Fibroblast of gingiva (primary cell): ENCODE results near the gene PKIB.
A peak's percentile ranks its signal among the peaks of the same experiment; 100 is the strongest.
"Not testable (repeated sequence)": the region's sequence is repeated elsewhere in the genome, so short reads cannot be mapped to it uniquely, and the experiment has no call there.

Experiments used
- DNase-seq: peaks from one replicate; pipeline ENCODE4 v3.0.0-alpha.2; 2011; ENCODE audit warnings: low read depth

PKIB gene

DNA sequence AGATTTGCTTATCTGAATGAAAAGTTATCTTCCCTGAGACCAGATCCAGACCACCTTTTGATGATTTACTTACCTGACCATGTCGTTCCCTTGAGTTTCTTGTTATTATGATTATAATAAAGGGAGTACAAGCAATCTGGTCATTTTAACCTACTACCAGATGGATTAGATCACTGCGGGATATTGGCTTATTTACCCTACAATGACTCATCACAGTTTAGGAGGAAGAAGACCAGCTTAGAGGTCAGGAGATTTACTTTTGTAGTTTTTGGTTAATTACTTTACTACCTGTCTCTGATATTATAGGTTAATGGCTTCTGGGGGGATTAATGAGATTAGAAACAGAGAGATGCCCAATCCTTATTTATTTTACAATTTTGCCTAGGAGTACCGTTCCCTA lies 10.7 kb downstream of the PKIB start:
- DNase-seq: no peak

DNA sequence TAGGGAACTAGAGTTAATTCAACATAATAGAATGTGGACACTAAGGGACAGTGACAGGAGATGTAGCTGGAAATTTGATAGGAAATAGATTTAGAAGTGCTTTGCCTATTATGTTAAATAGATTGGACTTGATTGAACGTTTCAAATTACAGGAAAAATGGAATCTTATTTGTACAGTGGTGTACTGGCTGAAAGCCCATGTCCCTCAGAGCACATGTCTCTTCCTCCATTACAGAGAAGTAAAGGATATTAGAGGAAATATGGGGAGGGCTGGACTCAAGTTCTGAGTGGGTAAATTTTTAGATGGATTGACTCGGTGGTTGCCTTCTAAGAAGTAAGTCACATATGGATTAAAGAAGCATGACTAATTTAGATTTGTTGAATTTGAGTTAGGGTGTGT lies 11.4 kb downstream of the PKIB start:
- DNase-seq: no peak

DNA sequence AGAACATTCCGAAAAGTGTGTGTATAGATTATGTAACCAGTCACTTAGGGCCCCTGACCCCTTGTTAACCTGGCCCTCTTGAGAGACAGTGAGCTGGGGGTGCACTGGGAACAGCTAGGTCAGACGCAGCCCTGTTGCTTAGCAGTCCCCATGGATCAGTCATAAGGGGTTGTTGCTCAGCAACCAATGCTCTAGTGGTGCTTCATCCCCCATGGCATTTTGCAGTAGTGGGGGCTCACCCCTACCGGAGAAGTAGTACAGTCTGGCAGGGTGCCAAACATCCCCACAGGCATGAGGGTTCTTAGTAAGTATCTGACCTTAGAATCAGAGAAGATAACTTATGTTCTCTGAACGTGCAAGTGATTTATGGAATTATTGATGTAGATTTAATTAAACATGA lies 12.3 kb downstream of the PKIB start:
- DNase-seq: no peak

GRCh38 chr6:122623279-122623678 lies 13.1 kb downstream of the PKIB start:
- DNase-seq: no peak

- DNase-seq: no peak
These were observed 14.6 kb downstream of the PKIB start for GRCh38 chr6:122624853-122625252.

DNA sequence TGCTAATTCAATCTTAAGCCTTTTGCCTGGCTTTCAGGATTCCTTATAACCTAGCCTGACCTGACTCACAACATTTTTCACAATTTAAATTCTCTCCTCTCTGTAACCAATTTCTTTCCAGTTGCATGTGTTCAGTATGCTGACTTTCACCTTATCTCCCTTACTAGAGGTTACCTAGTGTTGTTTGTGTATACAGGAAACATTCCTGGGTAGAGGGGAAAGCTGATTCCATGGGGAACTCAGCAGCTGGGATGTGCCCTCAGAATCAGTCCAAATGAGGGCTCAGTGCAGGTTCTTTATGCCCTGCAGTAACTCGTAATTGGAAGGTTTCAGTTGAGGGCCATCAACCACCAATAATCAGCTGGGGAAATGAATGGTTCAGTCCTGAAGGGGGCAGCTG lies 18.5 kb downstream of the PKIB start:
- no peak for DNase-seq

DNA sequence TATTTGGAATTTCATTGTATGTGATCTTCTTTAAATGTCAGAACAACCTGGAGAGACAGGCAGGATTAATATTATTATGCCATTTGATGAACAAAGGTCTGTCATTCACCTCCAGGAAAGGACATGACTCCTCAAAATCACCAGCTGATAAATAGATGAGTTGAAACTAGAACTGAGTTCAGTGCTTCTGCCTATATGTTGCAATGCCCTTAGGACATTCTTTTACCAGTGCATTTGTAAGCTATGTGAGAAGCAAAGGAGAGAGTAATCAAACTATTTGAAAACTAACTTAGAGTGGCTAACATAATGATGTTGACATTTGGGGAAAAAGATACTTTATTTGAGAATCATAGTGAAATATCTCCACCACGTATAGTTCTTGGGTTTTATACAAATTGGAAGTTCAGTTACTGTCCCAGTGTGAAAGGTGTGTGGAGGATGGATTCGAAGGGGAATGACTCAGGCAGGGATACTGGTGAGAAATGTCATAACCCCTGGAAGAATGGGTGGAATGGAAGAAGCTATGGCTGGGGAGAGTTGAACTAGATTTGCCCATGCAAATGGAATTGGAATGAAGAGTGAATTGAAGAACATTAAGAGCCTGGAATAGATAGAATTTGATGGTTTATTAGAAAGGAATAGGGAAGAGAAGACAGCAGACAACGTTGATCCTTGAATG lies 21.5 kb downstream of the PKIB start:
- DNase-seq: no peak

DNA sequence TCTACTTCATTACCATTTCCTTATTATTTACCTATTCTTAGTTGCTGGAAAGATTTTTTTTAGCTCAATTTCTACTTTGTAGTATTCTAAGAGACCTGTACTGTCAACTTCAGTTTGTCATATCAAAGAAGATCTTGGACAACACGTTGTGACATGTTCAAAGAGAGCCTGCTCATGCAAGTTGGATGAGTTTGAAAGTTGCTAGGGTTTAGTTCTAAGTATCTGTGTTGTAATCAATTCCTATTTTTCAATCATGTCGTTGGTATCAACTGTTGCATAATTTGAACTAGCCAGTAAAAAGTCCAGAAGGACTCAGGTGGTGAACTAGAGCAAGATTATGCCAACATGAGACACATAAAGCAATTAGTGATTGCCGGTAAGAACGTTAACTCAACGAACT lies 30.2 kb downstream of the PKIB start:
- DNase-seq: no peak

- DNase-seq: no peak
These were observed 31.6 kb downstream of the PKIB start for GRCh38 chr6:122641819-122642218.

DNA sequence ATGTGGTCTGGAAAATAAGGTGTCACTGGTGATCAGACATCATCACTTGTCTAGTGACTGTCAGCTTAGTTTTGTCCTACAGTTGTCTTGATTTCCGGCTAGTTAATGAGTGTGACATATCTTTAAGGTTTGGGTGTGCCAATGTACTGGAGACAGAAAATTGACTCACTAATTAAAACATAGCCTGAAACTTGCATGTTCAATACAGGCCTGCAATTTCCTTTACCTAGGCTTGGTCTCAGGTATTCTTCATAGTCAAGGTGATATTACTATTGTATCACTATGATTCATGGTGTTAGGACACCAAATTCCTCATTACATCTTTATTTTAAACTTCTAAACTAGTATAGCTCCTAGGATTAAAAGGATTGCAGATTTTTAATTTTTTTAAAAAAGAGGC lies 32.4 kb downstream of the PKIB start:
- DNase-seq: not testable (repeated sequence)

- no peak for DNase-seq
These were observed 35.1 kb downstream of the PKIB start for GRCh38 chr6:122645256-122645655.

DNA sequence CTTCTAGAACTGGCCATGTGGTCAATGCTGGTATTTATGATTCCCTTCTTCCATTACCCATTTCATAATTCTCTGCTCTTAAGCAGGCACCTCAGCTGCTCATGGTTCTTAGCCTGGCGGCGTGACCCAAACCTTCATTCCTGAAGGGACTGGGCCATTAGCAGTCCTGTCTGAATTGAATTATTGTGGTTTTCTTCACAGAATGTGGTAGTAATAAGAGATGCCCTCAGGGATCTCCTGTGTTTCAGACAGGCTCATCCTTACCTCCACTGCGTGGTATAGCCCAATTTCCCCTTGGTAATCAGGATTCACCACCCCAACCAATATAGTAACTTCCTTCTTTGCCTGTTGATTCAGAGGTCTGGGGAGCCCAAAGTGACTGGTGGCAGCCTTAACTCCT lies 37.6 kb downstream of the PKIB start:
- DNase-seq: no peak

DNA sequence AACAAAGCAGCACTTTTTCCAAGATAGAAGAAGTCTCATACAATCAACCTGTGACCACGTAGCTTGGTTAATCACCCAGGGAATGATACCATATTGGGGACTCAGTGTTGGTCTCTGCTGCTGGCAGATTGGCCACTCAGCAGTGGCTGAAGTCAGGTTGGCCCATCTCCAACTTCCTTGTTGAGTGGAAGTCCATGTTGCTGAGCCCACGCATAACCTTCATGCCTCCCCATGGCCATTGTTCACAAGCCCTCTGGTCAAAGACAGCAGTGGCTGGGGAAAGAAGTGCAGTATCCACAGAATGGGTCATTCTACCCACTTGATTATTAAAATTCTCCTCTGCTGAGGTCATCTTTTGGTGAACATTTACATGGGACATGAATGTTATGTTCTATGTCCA lies 38.5 kb downstream of the PKIB start:
- DNase-seq: no peak

- DNase-seq: no peak
These were observed 39.5 kb downstream of the PKIB start for GRCh38 chr6:122649701-122650100.

DNA sequence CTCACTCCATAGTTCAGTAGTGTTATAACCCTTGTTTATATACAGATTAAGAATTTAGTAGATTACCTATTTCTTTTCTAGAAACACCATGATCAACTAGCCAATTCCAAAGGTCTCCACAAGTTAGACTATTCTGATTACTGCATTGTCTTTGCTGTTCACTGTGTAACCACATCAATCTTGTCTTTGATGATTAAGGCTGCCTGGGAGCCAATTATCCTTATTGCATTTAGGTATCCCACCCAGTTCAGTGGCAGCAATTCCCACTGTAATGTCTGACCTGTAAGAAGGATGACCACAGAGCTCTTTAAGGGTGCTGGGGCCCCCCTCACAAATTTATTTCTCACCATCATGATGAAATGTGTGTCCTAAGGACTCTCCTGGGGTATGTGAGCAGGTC lies 40.2 kb downstream of the PKIB start:
- DNase-seq: no peak

DNA sequence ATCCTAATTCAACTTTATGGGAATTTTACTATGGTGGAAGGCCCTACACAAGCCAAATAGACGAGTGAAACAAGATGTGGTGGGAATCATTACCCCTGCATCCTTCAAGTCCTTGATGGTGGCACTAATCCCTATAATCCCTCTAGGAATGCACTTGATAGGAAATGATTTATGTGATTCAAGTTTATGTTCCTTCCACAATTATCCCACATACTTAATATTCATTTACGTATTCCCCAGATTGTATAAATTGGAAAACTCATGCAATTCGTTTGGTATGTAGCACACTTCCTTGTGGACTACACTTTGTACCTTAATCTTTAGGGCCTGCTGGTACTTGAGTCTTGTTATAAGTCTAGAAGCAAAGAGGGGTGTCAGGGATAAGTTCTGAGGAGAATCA lies 40.8 kb downstream of the PKIB start:
- DNase-seq: no peak

DNA sequence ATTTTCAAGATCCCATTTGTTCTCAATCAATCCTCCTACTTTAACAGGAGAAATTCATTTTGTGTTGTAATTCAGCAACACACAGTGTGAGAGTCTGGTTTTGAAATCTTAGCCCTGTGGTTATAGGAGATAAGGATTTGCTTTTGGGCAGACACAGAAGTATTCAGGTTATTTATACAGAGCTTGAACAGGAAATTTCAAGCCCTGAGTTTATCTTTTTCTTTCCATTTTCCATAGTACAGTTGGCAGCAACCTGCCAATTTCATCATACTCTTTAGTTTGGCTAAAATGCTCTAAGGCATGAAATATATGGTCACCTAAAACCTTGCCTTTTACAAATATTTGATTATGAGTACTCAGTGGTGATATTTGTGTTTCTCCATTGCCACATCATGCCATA lies 41.4 kb downstream of the PKIB start:
- DNase-seq: peak; percentile 1

GRCh38 chr6:122652431-122652830 lies 42.2 kb downstream of the PKIB start:
- DNase-seq: no peak

- no peak for DNase-seq
These were observed 42.9 kb downstream of the PKIB start for GRCh38 chr6:122653094-122653493.

GRCh38 chr6:122654012-122654411 lies 43.8 kb downstream of the PKIB start:
- DNase-seq: no peak

DNA sequence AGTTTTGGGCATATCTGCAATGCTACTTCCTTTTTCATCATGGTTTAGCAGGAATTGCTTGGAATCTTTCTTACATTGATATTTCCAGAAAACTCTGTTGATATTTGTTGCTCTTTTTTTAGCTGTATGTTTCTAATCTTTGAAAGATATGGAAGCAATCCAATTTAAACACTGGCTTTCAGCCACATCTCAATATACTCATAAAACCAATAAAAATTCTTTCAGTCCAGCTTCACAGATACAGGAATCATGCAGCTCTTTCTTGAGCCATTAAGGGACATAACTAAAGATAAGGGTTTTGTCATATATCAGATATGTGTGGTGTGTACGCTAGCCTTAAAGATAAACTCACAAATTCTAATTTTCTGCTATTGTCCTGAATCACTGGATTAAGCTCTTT lies 47.4 kb downstream of the PKIB start:
- DNase-seq: no peak

DNA sequence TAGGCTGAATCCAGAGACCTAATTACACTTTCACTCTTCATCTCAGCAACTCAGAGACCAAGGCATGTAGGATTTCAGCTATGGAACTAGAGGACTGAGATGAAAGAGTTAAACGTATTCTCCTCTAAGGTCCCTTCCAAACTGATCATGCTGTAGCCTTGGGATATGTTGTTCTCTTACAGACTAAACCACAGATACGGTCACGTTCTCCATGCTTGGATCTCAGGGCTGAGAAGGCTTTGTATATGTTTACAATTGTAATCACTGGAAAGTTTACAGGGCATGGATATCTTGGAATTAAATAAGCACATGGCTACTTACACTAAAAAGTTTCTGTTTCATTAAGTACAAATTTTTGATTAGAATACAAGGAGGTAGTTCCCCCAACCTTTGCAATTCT lies 50.1 kb downstream of the PKIB start:
- DNase-seq: no peak

DNA sequence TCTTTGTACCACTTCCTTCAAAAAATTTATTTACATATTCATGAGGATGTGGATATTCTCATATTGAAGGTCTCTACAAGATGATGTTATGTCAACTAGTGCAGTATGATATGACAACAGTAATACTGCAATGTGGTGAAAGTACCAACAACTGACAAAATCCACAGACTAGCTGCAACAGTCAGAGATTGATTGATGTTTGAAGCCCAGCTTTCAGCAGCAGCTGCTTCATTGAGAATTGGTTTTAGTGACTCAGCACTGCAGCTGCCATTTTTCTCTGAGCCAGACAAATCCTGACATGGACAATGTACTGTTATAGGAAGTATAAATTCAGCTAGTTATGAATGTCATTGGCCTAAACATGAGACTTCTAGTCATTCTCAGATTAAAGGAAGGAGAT lies 53.8 kb downstream of the PKIB start:
- DNase-seq: no peak

- no peak for DNase-seq
These were observed 55.7 kb downstream of the PKIB start for GRCh38 chr6:122665929-122666328.

DNA sequence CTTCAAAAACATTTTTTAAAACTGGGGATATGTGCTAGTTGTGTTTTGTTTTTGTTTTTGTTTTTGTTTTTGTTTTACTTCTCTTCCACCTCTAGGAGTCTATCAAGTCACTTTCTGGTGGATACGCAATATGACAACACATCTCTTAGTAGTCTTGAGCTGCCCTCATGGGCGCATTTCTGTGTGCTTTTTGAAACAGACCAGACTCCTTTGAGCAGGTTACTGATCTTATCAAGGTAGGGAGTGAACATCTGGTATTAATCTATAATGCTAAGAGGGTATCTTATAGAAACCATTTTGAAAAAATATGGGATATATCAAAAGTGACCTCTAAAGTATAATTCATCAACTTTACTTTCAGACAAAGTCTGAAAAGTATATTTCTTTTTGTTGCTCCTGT lies 56.2 kb downstream of the PKIB start:
- no peak for DNase-seq
